PC-9 (cell line): ENCODE data around the gene PIM1. TPM values are rescaled to one million over a fixed set of nuclear protein-coding genes. Genes with fewer than 3 reads are reported as not detected.

Source experiments
- BruUV-seq: library from RNA; stranded (reverse); fragments of 400-500 nt; replicated peaks from 2 replicates; lab custom pipeline; 2021; lab: Mats Ljungman, UMichigan
- CTCF ChIA-PET: fragments of 300-600 bp; sonication (Branson Sonifier 250); formaldehyde crosslinking; loops from one replicate; lab custom pipeline; 2022; ENCODE audit warnings: antibody characterized with exemption; lab: Charles Lee
- POLR2A ChIA-PET: fragments of 300-600 bp; sonication (Branson Sonifier 250); formaldehyde crosslinking; loops from one replicate; lab custom pipeline; 2022; ENCODE audit warnings: antibody characterized with exemption; ENCODE audit not compliant: unreplicated experiment; lab: Charles Lee
- DNase-seq, 2 experiments: peaks; one replicate each; pipeline versions ENCODE4 v3.0.0 to v3.0.0-alpha.2; 2015 to 2022; ENCODE audit warnings: mixed read lengths in 1 of 2
- H2AFZ ChIP-seq: fragments of 200-600 bp; sonication (generic); 2 replicates; pipeline ENCODE4 v1.8.1; 2017; ENCODE audit warnings: antibody characterized with exemption
- H3F3A ChIP-seq: fragments of 200-600 bp; sonication (generic); 2 replicates; pipeline ENCODE4 v1.8.1; 2017; ENCODE audit warnings: antibody characterized with exemption, mild to moderate bottlenecking, low read depth; ENCODE audit not compliant: insufficient read depth
- H3K27ac ChIP-seq: fragments of 200-600 bp; sonication (generic); 2 replicates; pipeline ENCODE4 v1.6.1; 2016; ENCODE audit warnings: mixed run types
- H3K27me3 ChIP-seq: fragments of 200-600 bp; sonication (generic); 2 replicates; pipeline ENCODE4 v1.6.1; 2016; ENCODE audit warnings: low read depth, mixed run types; ENCODE audit not compliant: insufficient read depth
- H3K36me3 ChIP-seq: fragments of 200-600 bp; sonication (generic); 2 replicates; pipeline ENCODE4 v1.6.1; 2016; ENCODE audit warnings: low read depth, mixed run types
- H3K4me1 ChIP-seq: fragments of 200-600 bp; sonication (generic); replicated peaks from 2 replicates; pipeline ENCODE4 v1.6.1; 2016; ENCODE audit warnings: mixed run types; ENCODE audit not compliant: insufficient read depth
- H3K4me2 ChIP-seq: fragments of 200-600 bp; sonication (generic); 2 replicates; pipeline ENCODE4 v1.6.1; 2017; ENCODE audit warnings: mixed run types
- H3K4me3 ChIP-seq: fragments of 200-600 bp; sonication (generic); 2 replicates; pipeline ENCODE4 v1.6.1; 2016; ENCODE audit warnings: mixed run types
- H3K79me2 ChIP-seq: fragments of 200-600 bp; sonication (generic); 2 replicates; pipeline ENCODE4 v1.6.1; 2017; ENCODE audit warnings: low read depth, mixed run types
- H3K9me2 ChIP-seq: fragments of 200-600 bp; sonication (generic); 2 replicates; pipeline ENCODE4 v1.8.1; 2017; ENCODE audit warnings: mild to moderate bottlenecking; ENCODE audit not compliant: insufficient read depth
- H3K9me3 ChIP-seq: fragments of 200-600 bp; sonication (generic); 2 replicates; pipeline ENCODE4 v1.8.1; 2016; ENCODE audit warnings: low read depth; ENCODE audit not compliant: insufficient read depth
- H4K20me1 ChIP-seq: fragments of 200-600 bp; sonication (generic); 2 replicates; pipeline ENCODE4 v1.8.1; 2017; ENCODE audit not compliant: insufficient read depth
- CTCF ChIP-seq: fragments of 200-600 bp; sonication (generic); conservative IDR thresholded peaks from 2 replicates; pipeline ENCODE4 v1.6.1; 2017; ENCODE audit warnings: mixed run types, antibody characterized with exemption, mild to moderate bottlenecking, moderate library complexity
- EZH2 ChIP-seq: fragments of 200-600 bp; sonication (generic); IDR thresholded peaks from 2 replicates; pipeline ENCODE4 v1.8.0; 2017; ENCODE audit warnings: antibody characterized with exemption, low read depth
- intact Hi-C: fragments of 100-400 bp; cut with micrococcal nuclease; formaldehyde crosslinking; loops from one replicate; pipeline ENCODE4 v1.10.0; 2022; ENCODE audit not compliant: unreplicated experiment
- total RNA-seq: library from RNA; stranded (reverse); gene quantifications from 2 replicates; pipeline ENCODE4 v1.2.3, GENCODE V29; 2021

Gene PIM1
- total RNA-seq, 1 experiment from 2014 or later, result 51.0 TPM

- H3F3A ChIP-seq, result peaks cover 86% of the 10 kb centered on the region
- no peak for TF ChIP-seq EZH2
- no peak for TF ChIP-seq CTCF
- peak in 1 of 2 experiments; percentile 95 for DNase-seq
- no peak overlapping the region for H2AFZ ChIP-seq
- CTCF ChIA-PET, result interaction anchor here (0.6 kb wide), 1 partner anchor 13 kb away, joined by 3 read pairs; no protein-coding TSS in a partner anchor
- H3K9me3 ChIP-seq, result no peaks in the 10 kb centered on the region
- H3K27ac ChIP-seq, result peak overlapping the region; percentile 98
- no peaks in the 10 kb centered on the region for H3K9me2 ChIP-seq
- peaks cover 82% of the 10 kb centered on the region for H3K4me1 ChIP-seq
- no peaks in the 10 kb centered on the region for H3K27me3 ChIP-seq
- no peaks in the 10 kb centered on the region for H3K36me3 ChIP-seq
- no peaks in the 10 kb centered on the region for H4K20me1 ChIP-seq
- peak overlapping the region; percentile 80 for H3K4me2 ChIP-seq
- peaks cover 11% of the 10 kb centered on the region for H3K79me2 ChIP-seq
- intact Hi-C loops, result no loop called here
- peak overlapping the region; percentile 44 for H3K4me3 ChIP-seq
- POLR2A ChIA-PET, result interaction anchor here (0.5 to 0.9 kb wide), 4 partner anchors 14 to 85 kb away, joined by 4 to 10 read pairs (median 6); no protein-coding TSS in a partner anchor
- BruUV-seq, result no TSS peak
These were observed 28.5 kb upstream of the PIM1 start for GRCh38 chr6:37141281-37142049.

- DNase-seq, result no peak
- no TSS peak for BruUV-seq
- intact Hi-C loops, result no loop called here
- Histone ChIP-seq H3K27ac (peak overlapping the region; percentile 98), H3K4me3 (peak overlapping the region; percentile 44), H3K27me3 (no peaks in the 10 kb centered on the region), H3K9me3 (no peaks in the 10 kb centered on the region), H3K9me2 (no peaks in the 10 kb centered on the region), H3K4me1 (peaks cover 75% of the 10 kb centered on the region), H3K79me2 (peaks cover 6% of the 10 kb centered on the region; the same call in 1 of the 2 replicates), H3F3A (peaks cover 80% of the 10 kb centered on the region), H3K4me2 (peak overlapping the region; percentile 80), H4K20me1 (no peaks in the 10 kb centered on the region), H2AFZ (no peak overlapping the region), H3K36me3 (no peaks in the 10 kb centered on the region)
- CTCF ChIA-PET, result interaction anchor here (0.6 kb wide), 1 partner anchor 12 kb away, joined by 3 read pairs; no protein-coding TSS in a partner anchor
- POLR2A ChIA-PET, result interaction anchor here (0.9 kb wide), 1 partner anchor 86 kb away, joined by 10 read pairs; no protein-coding TSS in a partner anchor
- TF ChIP-seq EZH2, result no peak
- TF ChIP-seq CTCF, result no peak
These were observed 27.8 kb upstream of the PIM1 start for GRCh38 chr6:37142050-37142614.

GRCh38 chr6:37143585-37143984 lies 26.4 kb upstream of the PIM1 start:
- H3F3A ChIP-seq, result peaks cover 75% of the 10 kb centered on the region
- ChIA-PET POLR2A (no interaction called here), CTCF (no interaction called here)
- no peak overlapping the region for H3K4me3 ChIP-seq
- H3K4me2 ChIP-seq, result peak overlapping the region; percentile 80
- TF ChIP-seq EZH2, result no peak
- no peak for TF ChIP-seq CTCF
- no TSS peak for BruUV-seq
- H3K9me2 ChIP-seq, result no peaks in the 10 kb centered on the region
- H4K20me1 ChIP-seq, result no peaks in the 10 kb centered on the region
- H3K36me3 ChIP-seq, result no peaks in the 10 kb centered on the region
- H3K79me2 ChIP-seq, result peaks cover 6% of the 10 kb centered on the region; the same call in 1 of the 2 replicates
- H3K27ac ChIP-seq, result peak overlapping the region; percentile 98
- no peak overlapping the region for H2AFZ ChIP-seq
- intact Hi-C loops, result no loop called here
- H3K9me3 ChIP-seq, result no peaks in the 10 kb centered on the region
- peaks cover 65% of the 10 kb centered on the region for H3K4me1 ChIP-seq
- H3K27me3 ChIP-seq, result no peaks in the 10 kb centered on the region
- DNase-seq, result no peak
